Fibroblast of skin of scalp (primary cell): Measurements from ENCODE around the gene LRRC39.
A peak's percentile ranks its signal among the peaks of the same experiment; 100 is the strongest.

Source experiments
- DNase-seq: peaks from one replicate; pipeline ENCODE4 v3.0.0-alpha.2; 2013

Gene LRRC39

GRCh38 chr1:100146958-100147357, 31.1 kb downstream of the LRRC39 start:
- DNase-seq: no peak

DNA sequence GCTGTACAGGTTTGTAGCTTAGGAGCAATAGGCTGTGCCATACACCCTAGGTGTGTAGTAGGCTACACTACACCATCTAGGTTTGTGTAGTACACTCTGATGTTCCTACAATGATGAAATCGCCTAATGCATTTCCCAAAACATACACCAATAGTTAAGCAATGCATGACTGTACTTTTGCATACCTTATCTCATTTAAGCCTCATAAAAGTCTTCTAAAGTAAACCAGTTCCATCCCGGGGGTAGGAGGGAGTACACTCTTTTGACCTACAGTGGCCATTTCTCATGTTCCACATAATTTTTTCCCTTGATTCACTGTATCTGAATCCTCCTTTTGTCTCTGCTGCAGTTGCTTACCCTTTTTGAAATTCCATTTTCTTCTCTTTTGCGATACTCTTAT, 32.9 kb downstream of the LRRC39 start:
- no peak for DNase-seq

DNA sequence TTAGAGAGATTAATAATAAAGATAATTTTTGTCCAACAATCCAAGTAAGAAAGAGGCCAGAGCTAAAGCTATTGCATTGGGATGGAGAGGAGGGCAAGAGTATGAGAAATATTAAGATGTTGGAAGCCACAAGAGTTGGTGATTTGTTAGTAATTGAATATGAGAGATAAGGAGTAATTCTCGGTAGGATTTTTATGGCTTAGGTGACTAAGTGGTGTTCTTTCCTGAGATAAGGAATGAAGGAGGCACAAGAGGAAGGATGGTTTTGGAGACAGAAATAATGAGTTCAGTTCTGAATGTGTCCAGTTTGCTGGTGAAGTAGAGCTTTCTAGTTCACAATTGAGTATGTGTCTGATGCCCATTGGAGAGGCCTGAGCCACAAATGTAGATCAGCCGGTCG, 35.7 kb downstream of the LRRC39 start:
- no peak for DNase-seq

- DNase-seq: no peak
Measured at GRCh38 chr1:100141192-100141591, 36.9 kb downstream of the LRRC39 start.

GRCh38 chr1:100137602-100138001, 40.5 kb downstream of the LRRC39 start:
- no peak for DNase-seq

- DNase-seq: peak; percentile 19
Measured at GRCh38 chr1:100134872-100135271, 43.2 kb downstream of the LRRC39 start.

DNA sequence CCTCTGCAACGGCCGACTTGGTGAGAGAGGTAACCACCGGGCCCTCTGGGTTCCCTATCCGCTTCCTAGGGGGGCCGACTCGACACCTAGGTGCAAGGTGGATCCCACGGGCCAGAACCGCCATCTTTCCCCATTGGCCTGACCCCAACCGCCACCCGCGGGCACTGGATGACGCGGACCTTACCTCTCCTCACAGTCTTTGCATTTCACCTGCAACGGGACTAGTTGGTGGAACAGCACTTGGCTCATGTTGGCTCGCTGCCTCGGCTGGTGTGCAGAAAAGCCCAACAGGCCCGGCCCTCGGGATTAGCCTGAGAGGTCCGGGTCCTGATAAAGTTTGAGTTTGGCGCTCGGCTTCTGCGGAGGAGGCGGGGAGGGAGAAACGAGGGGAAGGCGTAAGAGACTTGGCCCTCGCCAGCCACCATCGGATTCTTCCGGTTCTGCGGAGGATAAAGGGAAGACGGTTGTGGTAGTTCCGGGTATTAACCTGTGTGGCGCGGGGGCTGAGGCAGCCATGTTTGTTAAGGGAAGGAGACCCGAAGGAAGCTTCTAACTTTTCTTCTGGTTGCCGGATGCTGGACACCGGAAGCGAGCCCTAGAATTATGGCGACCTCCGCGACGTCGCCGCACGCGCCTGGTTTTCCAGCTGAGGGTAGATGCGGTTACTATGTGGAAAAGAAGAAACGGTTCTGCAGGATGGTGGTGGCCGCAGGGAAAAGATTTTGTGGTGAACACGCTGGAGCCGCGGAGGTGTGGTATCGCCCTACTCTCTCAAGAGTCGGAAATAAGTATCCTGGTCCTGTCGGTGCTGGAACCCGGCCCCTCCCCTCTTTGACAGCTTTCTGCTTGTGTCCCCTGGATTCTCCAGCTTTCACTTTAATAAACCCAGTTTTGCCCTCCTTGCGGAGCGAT, 45.2 kb downstream of the LRRC39 start, which contains the start of the genes SASS6 and TRMT13:
SASS6 (minus strand) TSS at position 365 of the 912 bp plus-strand sequence; CDS start at position 249, 116 bp downstream.
TRMT13 (plus strand) TSS at position 598 of the 912 bp plus-strand sequence; CDS start at position 604, 6 bp downstream.
- DNase-seq: peak; percentile 99

- DNase-seq: no peak
Measured at GRCh38 chr1:100131623-100132022, 46.4 kb downstream of the LRRC39 start.

DNA sequence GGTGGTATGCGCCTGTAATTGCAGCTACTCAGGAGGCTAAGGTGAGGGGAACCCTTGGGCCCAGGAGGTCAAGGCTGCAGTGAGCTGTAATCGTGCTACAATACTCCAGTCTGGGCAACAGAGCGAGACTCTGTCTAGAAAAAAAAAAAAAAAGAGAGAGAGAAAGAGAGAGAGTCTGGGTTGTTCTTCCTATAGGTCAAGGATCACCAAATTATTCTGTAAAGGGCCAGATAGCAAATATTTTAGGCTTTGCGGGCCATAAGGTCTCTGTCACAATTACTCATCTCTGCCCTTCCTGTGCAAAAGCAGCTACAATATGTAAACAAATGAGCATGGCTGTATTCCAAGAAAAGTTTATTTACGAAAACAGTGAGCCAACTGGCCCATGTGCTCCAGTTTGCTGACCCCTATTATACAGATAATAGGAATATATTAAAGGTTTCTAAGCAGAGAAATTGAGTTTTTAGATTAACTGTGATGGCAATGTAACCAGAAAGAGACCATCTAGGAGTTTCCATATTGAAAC, 47.4 kb downstream of the LRRC39 start:
- DNase-seq: no peak

DNA sequence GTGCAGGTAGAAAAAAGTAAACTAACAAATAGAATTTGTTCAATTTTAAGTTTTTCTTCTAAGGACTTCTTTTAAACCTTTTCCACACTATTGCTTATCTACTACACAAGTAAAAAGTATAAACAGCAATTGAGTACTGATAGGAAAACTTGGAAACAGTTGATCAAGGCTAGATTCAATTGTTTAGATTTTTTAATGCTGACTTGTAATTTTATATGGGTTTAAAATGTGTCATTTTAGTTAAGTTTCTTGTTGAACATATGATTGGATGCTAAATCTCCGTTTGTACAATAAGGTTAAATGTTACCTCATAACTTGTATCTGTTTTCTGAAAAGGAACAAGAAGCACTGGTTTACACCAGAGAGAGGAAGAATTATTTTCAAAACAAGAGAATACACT, 50.8 kb downstream of the LRRC39 start:
- DNase-seq: no peak

GRCh38 chr1:100122177-100122576, 55.9 kb downstream of the LRRC39 start:
- peak; percentile 42 for DNase-seq

GRCh38 chr1:100115524-100115923, 62.5 kb downstream of the LRRC39 start:
- no peak for DNase-seq

GRCh38 chr1:100109554-100110066, 68.4 kb downstream of the LRRC39 start:
- DNase-seq: no peak

DNA sequence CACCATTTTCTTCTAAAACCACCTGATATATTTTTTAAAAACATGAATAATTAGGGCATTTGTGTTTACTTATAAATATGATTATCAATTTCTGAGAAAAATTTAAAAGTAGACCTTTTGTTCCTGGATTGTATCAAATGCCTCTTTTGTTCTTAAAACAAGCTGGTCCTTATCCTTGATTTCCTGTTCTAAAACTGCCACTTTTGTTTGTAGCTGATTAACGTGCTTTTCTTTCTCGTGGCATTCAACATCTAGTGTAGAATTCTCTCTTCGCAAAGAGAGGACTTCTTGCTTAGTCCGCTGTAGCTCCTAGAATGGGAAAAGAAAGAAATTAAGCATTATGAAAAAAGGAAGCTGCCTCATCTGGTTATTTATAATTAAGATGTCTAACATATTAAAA, 70.4 kb downstream of the LRRC39 start:
- no peak for DNase-seq

GRCh38 chr1:100101564-100101963, 76.5 kb downstream of the LRRC39 start:
- DNase-seq: no peak

- DNase-seq: peak; percentile 62
Measured at GRCh38 chr1:100100202-100100601, 77.9 kb downstream of the LRRC39 start.
